HG03175 (cell line): ENCODE data around the gene SLC12A7.
"Not testable (repeated sequence)": the region's sequence is repeated elsewhere in the genome, so short reads cannot be mapped to it uniquely, and the experiment has no call there.

Source experiments
- ATAC-seq: cut with Tn5 transposase; IDR thresholded peaks from one replicate; pipeline ENCODE4 v1.9.1; 2021; ENCODE audit warnings: mild to moderate bottlenecking, moderate library complexity; ENCODE audit not compliant: unreplicated experiment

The SLC12A7 gene

GRCh38 chr5:1083026-1083425 is 28.8 kb downstream of the SLC12A7 start:
- not testable (repeated sequence) for ATAC-seq

GRCh38 chr5:1081519-1081918 is 30.3 kb downstream of the SLC12A7 start:
- ATAC-seq = no peak

- no peak for ATAC-seq
These were observed 31.4 kb downstream of the SLC12A7 start for GRCh38 chr5:1080432-1080831.

GRCh38 chr5:1079961-1080360 is 31.9 kb downstream of the SLC12A7 start:
- ATAC-seq = no peak

GRCh38 chr5:1079486-1079885 is 32.4 kb downstream of the SLC12A7 start:
- no peak for ATAC-seq

GRCh38 chr5:1078851-1079250 is 33.0 kb downstream of the SLC12A7 start:
- no peak for ATAC-seq

GRCh38 chr5:1078206-1078605 is 33.7 kb downstream of the SLC12A7 start:
- ATAC-seq = no peak

GRCh38 chr5:1077491-1078020 is 34.3 kb downstream of the SLC12A7 start:
- no peak for ATAC-seq

- ATAC-seq = no peak
These were observed 34.8 kb downstream of the SLC12A7 start for GRCh38 chr5:1077026-1077425.

GRCh38 chr5:1076406-1076805 is 35.5 kb downstream of the SLC12A7 start:
- ATAC-seq = no peak

GRCh38 chr5:1075931-1076330 is 35.9 kb downstream of the SLC12A7 start:
- no peak for ATAC-seq

- ATAC-seq = no peak
These were observed 36.3 kb downstream of the SLC12A7 start for GRCh38 chr5:1075555-1075881.

- ATAC-seq = no peak
These were observed 36.9 kb downstream of the SLC12A7 start for GRCh38 chr5:1074816-1075554.

GRCh38 chr5:1074226-1074625 is 37.6 kb downstream of the SLC12A7 start:
- ATAC-seq = no peak

GRCh38 chr5:1073239-1074102 is 38.4 kb downstream of the SLC12A7 start:
- ATAC-seq = no peak

- ATAC-seq = no peak
These were observed 42.2 kb downstream of the SLC12A7 start for GRCh38 chr5:1069720-1070088.

- no peak for ATAC-seq
These were observed 42.8 kb downstream of the SLC12A7 start for GRCh38 chr5:1068895-1069719.

- no peak for ATAC-seq
These were observed 43.5 kb downstream of the SLC12A7 start for GRCh38 chr5:1068204-1068894.

- ATAC-seq = no peak
These were observed 44.4 kb downstream of the SLC12A7 start for GRCh38 chr5:1067141-1068121.
